T-helper 1 cell (primary cell): Measurements from ENCODE around the gene ATAD2B.
"Not testable (repeated sequence)": the region's sequence is repeated elsewhere in the genome, so short reads cannot be mapped to it uniquely, and the experiment has no call there.

Source experiments
- DNase-seq, 5 donors: peaks; one replicate each; pipeline ENCODE4 v3.0.0-alpha.2; 2012 to 2020
- total RNA-seq, 4 donors: gene quantifications; one replicate each; lab custom pipeline; 2026; lab: John Stamatoyannopoulos, UW

ATAD2B gene
- 73.9 to 129 (median 114) reads per million in 4 donors for total RNA-seq

- peak; percentile 86 to 96 (median 91) for DNase-seq
These were observed at the start of gene ATAD2B for GRCh38 chr2:23926750-23927571. Gene ATAD2B (minus strand): TSS chr2:23927123. CDS start chr2:23926770, 353 bp downstream.

DNA sequence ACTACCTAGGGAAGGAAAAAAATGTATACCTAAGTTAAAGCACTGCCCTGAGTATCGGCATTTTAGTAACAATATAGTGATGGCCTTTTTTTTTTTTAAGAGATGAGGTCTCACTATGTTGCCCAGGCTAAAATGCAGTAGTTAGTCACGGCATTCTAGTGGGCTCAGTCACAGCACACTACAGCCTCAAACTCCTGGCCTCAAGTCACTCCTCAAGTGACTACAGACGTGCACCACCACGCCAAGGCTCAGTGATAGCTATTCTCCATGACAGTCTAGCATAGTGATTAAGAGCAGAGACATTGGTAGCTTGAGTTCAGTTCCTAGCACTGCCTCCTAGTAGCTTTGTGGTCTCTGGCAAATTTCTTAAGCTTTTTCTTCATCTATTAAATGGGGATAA, 40.9 kb upstream of the ATAD2B start:
- DNase-seq = no peak

DNA sequence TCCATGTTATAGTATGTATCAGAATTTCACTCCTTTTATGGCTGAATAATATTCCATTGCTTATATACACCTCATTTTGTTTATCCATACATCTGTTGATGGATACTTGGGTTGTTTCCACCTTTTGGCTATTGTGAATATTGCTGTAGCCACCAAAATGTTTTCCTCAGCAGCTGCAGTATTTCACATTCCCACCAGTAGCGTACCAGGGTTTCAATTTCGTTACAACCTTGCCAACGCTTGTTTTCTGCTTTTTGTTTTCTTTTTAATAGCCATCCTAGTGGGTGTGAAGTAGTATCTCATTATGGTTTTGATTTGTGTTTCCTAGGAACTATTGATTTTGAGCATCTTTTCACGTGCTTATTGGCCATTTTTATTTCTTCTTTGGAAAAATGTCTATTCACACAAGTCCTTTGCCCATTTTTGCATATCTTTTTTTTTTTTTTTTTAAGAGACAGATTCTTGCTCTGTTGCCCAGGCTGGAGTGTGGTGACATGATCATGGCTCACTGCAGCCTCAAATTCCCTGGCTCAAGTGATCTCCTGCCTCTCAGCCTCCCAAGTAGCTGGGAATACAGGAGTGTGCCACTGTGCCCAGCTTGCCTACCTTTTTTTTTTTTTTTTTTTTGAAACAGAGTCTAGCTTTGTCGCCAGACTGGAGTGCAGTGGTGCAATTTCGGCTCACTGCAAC, 27.5 kb upstream of the ATAD2B start:
- no peak for DNase-seq

GRCh38 chr2:23953625-23954024, 26.7 kb upstream of the ATAD2B start:
- DNase-seq = no peak

DNA sequence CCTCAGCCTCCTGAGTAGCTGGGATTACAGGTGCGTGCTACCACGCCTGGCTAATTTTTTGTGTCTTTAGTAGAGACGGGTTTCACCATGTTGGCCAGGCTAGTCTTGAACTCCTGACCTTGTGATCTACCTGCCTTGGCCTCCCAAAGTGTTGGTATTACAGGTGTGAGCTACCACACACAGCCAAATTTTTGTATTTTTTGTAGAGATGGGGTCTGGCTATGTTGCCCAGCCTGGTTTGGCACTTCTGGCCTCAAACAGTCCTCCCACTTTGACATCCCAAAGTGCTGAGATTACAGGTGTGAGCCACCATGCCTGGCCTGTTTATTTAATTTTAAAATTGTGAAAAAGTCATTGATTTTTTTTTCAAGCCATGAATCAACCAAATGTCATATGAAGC, 25.6 kb upstream of the ATAD2B start:
- DNase-seq = not testable (repeated sequence)

GRCh38 chr2:23947350-23947749, 20.4 kb upstream of the ATAD2B start:
- DNase-seq = no peak

DNA sequence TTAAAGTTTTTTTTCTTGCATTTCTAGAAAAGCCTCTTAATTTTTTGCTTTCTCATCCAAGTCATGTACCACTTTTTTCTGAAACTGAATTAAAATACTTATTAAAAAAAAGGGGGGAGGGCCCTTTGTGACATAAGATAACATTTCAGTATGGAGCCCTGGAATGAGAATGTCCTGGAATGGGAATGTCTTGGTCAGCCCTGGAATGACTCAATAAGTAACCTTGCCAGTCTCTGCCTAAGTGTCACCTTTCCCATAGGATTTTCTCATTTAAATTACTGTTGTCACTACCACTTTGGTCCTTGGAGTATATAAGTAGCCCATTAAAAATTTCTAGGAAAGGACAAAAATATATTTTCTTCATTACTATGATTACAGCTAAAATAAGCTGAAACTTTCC, 18.1 kb upstream of the ATAD2B start:
- no peak for DNase-seq

- no peak for DNase-seq
These were observed 17.6 kb upstream of the ATAD2B start for GRCh38 chr2:23944527-23944926.

DNA sequence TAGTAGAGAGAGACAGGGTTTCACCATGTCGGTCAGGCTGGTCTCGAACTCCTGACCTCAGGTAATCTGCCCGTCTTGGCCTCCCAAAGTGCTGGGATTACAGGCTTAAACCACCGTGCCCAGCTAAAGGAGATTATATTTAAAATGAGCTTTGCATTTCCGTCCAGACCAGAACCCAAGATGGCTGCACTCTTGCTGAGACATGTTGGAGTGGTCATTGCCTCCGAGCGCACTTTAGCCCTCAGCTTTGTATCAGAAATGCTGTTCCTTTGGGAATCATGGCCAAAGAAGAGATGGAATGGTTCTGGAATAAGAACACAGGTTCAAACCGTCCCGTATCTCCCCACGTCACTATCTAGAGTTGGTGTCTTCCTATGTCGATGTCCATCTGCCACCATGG, 16.7 kb upstream of the ATAD2B start:
- DNase-seq = no peak

- DNase-seq = no peak
These were observed 14.7 kb upstream of the ATAD2B start for GRCh38 chr2:23941644-23942043.

- DNase-seq = peak in 3 of 5 donors; percentile 11 to 58 (median 21)
These were observed 14.0 kb upstream of the ATAD2B start for GRCh38 chr2:23940718-23941620.

DNA sequence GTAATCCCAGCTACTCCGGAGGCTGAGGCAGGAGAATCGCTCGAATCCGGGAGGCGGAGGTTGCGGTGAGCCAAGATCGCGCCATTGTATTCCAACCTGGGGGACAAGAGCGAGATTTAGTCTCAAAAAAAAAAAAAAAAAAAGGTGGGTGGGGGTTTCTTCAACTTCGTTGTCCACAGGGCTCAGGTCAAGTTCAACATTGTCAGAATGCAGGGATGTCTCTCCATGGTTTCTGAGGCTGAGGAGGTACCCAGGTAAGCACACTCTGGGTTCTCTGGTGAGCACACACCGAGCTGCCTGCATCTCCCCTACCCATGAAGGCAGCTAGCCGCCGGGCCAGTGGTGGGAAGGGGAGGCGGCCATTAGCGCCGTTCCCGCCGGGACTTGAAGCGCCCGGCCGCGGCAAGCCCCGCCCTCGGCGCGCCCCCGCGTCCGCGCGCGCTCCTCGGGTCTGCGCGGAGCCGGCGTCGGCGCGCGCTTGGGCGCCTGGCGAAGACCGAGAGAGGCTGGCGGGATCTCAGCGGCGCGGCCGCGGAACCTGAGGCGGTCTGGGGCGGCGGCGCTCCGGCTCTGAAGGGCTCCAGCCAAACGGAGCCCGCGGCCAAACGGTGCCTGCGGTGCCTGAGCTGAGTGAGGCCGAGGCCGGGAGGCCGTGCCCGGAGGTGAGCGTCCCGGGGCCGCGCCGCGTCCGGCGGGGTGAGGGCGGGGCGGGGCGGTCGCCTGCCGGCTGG, 13.2 kb upstream of the ATAD2B start, which contains the start of gene UBXN2A:
Gene UBXN2A, plus strand, starts transcription at position 477 of the 731 bp plus-strand sequence. CDS start 17,852 bp downstream, outside the sequence.
- DNase-seq = peak; percentile 53 to 76 (median 60)

DNA sequence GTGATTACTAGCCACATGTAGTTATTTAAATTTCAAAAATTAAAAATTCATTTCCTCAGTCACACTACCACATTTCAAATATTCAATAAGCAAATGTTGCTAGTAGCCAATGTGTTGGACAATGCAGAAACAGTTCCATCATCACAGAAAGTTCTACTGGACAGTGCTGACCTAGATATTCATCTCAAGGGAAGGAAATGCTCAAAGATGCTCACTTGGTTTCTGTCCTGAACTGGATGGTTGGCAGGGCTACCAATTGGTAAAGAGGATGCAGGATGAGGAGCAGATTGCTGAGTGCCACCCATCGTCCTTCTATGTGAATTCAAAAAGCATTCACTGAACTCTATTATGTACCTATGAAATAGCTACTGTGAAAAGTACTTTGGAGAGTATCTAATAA, 7.3 kb upstream of the ATAD2B start:
- no peak for DNase-seq

GRCh38 chr2:23926290-23926749, 603 bp downstream of the ATAD2B start:
- peak in 4 of 5 donors; percentile 18 to 47 (median 21) for DNase-seq

DNA sequence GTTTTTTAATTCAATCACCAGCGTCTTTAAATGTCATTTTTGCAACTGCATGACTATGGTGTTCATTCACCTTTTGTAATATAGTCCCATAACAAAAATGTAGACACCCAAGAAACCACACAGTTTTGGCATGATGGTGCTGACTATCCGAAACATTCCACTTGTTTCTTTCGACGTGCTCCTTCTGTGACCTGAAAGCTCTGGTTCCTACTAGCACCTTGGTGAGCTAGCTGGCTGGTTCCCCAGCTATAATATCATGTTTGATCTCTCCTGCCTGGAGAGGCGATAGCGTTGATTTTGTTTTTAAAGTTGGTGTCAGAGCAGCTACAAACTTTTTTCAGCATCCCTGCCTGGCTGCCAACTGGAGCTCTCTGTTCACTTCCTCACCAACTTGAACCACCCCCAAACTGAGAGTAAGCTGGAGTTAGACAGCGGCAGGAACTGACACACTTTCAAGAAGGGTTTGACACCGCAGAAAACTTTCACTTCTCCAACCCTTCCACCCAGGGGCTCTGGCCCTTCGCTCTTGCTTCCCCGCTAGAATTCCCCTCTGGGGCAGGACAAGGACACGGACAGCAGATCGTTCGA, 1.1 kb downstream of the ATAD2B start:
- peak; percentile 18 to 82 (median 34) for DNase-seq

- no peak for DNase-seq
These were observed 2.1 kb downstream of the ATAD2B start for GRCh38 chr2:23924589-23925359.

- no peak for DNase-seq
These were observed 8.0 kb downstream of the ATAD2B start for GRCh38 chr2:23918837-23919489.

- no peak for DNase-seq
These were observed 10.1 kb downstream of the ATAD2B start for GRCh38 chr2:23916727-23917405.

DNA sequence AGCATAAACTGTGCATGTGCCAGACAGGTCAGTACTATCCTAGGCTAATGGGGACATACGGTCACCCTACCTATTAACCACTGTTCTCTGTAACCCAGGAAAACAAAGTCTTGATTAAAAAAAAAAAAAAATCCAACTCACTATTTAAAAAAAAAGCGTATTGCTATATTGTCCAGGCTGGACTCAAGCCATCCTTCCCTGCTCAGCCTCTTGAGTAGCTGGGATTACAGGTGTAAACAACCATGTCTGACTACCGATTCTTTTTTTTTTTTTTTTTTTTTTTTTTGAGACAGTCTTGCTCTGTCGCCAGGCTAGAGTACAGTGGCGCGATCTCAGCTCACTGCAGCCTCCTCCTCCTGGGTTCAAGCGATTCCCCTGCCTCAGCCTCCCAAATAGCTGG, 11.6 kb downstream of the ATAD2B start:
- DNase-seq = no peak

- no peak for DNase-seq
These were observed 14.9 kb downstream of the ATAD2B start for GRCh38 chr2:23912054-23912453.
